ENCODE measurements around the gene PRR22.

Gene PRR22

GRCh38 chr19:5803752-5804515 is 19.4 kb upstream of the PRR22 start:
- Histone ChIP-seq H3K27me3 (ENCODE audit: insufficient read depth, poor library complexity, severe bottlenecking) (peaks cover 22% of the 10 kb centered on the region), H3K27ac (replicated peaks) (no peak overlapping the region), H3K4me3 (replicated peaks; ENCODE audit: insufficient read depth, low read length) (peak overlapping the region; percentile 18)
- peak; percentile 90 to 91 for DNase-seq (ENCODE audit: low read depth in 1 of 2, low spot score in 1 of 2)
- TF ChIP-seq GABPA (IDR thresholded peaks at IDR 0.05; ENCODE audit: low read depth): no peak
- no peak for TF ChIP-seq POLR2AphosphoS5 (IDR thresholded peaks at IDR 0.05; ENCODE audit: low read depth)
- TF ChIP-seq SPI1 (IDR thresholded peaks at IDR 0.05; ENCODE audit: borderline replicate concordance, low read depth): no peak
- TF ChIP-seq REST (IDR thresholded peaks at IDR 0.05; ENCODE audit: insufficient replicate concordance, low read depth): no peak
- TF ChIP-seq CTCF (IDR thresholded peaks at IDR 0.05; ENCODE audit: insufficient read depth, low read length): peak; percentile 78

- H3K27me3 ChIP-seq (ENCODE audit: insufficient read depth, poor library complexity, severe bottlenecking): peaks cover 22% of the 10 kb centered on the region
- peak overlapping the region; percentile 18 for H3K4me3 ChIP-seq (replicated peaks; ENCODE audit: insufficient read depth, low read length)
- TF ChIP-seq REST (IDR thresholded peaks at IDR 0.05; ENCODE audit: insufficient replicate concordance, low read depth): no peak
- no peak overlapping the region for H3K27ac ChIP-seq (replicated peaks)
- no peak for DNase-seq (ENCODE audit: low read depth in 1 of 2, low spot score in 1 of 2)
These were observed 18.9 kb upstream of the PRR22 start for GRCh38 chr19:5803441-5803751.

- no peak overlapping the region for H3K27ac ChIP-seq (replicated peaks)
- DNase-seq (ENCODE audit: low read depth in 1 of 2, low spot score in 1 of 2): no peak
- H3K27me3 ChIP-seq (ENCODE audit: insufficient read depth, poor library complexity, severe bottlenecking): peaks cover 21% of the 10 kb centered on the region
- no peak for TF ChIP-seq SPI1 (IDR thresholded peaks at IDR 0.05; ENCODE audit: borderline replicate concordance, low read depth)
- TF ChIP-seq GABPA (IDR thresholded peaks at IDR 0.05; ENCODE audit: low read depth): no peak
- TF ChIP-seq POLR2AphosphoS5 (IDR thresholded peaks at IDR 0.05; ENCODE audit: low read depth): no peak
- no peak for TF ChIP-seq CTCF (IDR thresholded peaks at IDR 0.05; ENCODE audit: insufficient read depth, low read length)
- TF ChIP-seq REST (IDR thresholded peaks at IDR 0.05; ENCODE audit: insufficient replicate concordance, low read depth): no peak
- H3K4me3 ChIP-seq (replicated peaks; ENCODE audit: insufficient read depth, low read length): no peak overlapping the region
These were observed 17.5 kb upstream of the PRR22 start for GRCh38 chr19:5801796-5802619.

Measured in HL-60 (cell line).